ENCODE results near the gene COL1A2.
A peak's percentile ranks its signal among the peaks of the same experiment; 100 is the strongest.

COL1A2 gene

DNA sequence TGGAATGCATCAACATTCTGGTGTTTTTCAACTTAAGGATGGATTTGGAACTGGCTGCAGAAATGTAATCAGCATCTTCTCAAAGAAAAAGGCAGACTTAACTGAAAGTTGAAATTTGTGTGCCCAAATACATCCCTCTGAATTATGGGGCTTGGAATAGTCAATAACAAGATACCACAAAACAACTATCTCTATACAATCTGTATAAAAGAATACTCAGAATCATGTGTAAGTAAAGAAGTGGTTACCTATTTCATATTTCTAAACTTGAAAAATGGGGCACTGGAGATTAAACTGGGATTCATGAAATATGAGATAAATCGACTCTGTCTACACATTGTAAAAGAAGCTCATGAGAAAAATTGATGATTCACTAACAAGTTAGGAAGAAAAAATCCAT, 6.2 kb upstream of the COL1A2 start:
- H3K27me3 ChIP-seq (ENCODE audit: control insufficient read depth, insufficient read depth, low read length), result peaks cover 4% of the 10 kb centered on the region
- H3K36me3 ChIP-seq (ENCODE audit: control insufficient read depth, insufficient read depth, low read length), result no peaks in the 10 kb centered on the region
- no peaks in the 10 kb centered on the region for H3K4me1 ChIP-seq (ENCODE audit: control insufficient read depth, insufficient read depth, low read length)
- no peak overlapping the region for H3K4me3 ChIP-seq (ENCODE audit: low read length)
- H3K9me3 ChIP-seq (ENCODE audit: control insufficient read depth, low read length), result no peaks in the 10 kb centered on the region
- H3K9ac ChIP-seq (ENCODE audit: low read length), result no peak overlapping the region

- Histone ChIP-seq H3K4me3 (ENCODE audit: low read length) (no peak overlapping the region), H3K9me3 (ENCODE audit: control insufficient read depth, low read length) (no peaks in the 10 kb centered on the region), H3K9ac (ENCODE audit: low read length) (no peak overlapping the region), H3K27me3 (ENCODE audit: control insufficient read depth, insufficient read depth, low read length) (peaks cover 6% of the 10 kb centered on the region), H3K36me3 (ENCODE audit: control insufficient read depth, insufficient read depth, low read length) (no peaks in the 10 kb centered on the region), H3K4me1 (ENCODE audit: control insufficient read depth, insufficient read depth, low read length) (no peaks in the 10 kb centered on the region)
Measured at GRCh38 chr7:94389381-94389780, 5.3 kb upstream of the COL1A2 start.

- no peaks in the 10 kb centered on the region for H3K4me1 ChIP-seq (ENCODE audit: control insufficient read depth, insufficient read depth, low read length)
- H3K9me3 ChIP-seq (ENCODE audit: control insufficient read depth, low read length), result no peaks in the 10 kb centered on the region
- H3K36me3 ChIP-seq (ENCODE audit: control insufficient read depth, insufficient read depth, low read length), result no peaks in the 10 kb centered on the region
- peaks cover 14% of the 10 kb centered on the region for H3K27me3 ChIP-seq (ENCODE audit: control insufficient read depth, insufficient read depth, low read length)
- peak overlapping the region; percentile 53 for H3K9ac ChIP-seq (ENCODE audit: low read length)
- H3K4me3 ChIP-seq (ENCODE audit: low read length), result no peak overlapping the region
Measured at GRCh38 chr7:94391726-94392392, 2.8 kb upstream of the COL1A2 start.

GRCh38 chr7:94392393-94392786, 2.3 kb upstream of the COL1A2 start:
- Histone ChIP-seq H3K4me3 (ENCODE audit: low read length) (no peak overlapping the region), H3K36me3 (ENCODE audit: control insufficient read depth, insufficient read depth, low read length) (no peaks in the 10 kb centered on the region), H3K9ac (ENCODE audit: low read length) (no peak overlapping the region), H3K27me3 (ENCODE audit: control insufficient read depth, insufficient read depth, low read length) (peaks cover 14% of the 10 kb centered on the region), H3K4me1 (ENCODE audit: control insufficient read depth, insufficient read depth, low read length) (no peaks in the 10 kb centered on the region), H3K9me3 (ENCODE audit: control insufficient read depth, low read length) (no peaks in the 10 kb centered on the region)

DNA sequence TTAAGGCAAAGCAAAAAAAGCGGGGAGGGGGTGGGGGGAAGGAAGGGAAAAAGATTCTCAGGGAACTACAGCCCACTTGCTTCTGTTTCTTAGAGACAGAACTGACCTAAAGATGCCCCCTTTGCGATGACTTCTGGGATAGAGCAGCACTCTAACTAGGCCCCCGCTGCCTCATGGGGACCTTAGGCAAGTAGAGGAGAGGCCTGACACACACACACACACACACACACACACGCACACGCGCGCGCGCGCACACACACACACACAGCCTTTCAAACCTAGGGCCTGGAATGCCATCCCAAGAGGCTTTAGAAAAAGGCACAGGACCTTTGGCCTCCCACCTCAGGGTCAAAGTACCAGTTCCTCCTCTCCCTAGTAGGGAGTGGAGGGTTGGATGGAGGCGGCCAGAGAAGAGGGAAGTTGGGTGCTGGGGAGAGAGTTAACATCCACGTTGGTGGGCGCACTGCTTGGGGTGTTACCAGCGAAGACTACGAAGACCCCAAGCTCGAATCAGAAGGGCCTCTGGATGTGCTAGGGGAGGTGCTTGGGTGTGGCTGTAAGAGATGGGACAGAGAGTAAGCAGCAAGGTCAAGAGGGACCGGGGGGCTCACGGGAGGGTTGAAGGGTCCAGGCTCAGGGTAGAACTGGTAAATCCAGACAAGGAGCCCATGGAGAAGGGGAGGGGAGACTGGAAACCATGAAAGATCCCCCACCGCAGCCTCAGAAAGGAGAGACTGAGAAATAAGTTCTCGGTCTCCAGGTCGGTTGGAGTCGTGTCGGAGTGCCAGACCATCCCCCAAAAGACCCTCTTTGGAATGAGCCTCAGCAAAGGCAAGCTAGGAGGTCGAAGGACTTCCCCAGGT, 1.2 kb upstream of the COL1A2 start:
- Histone ChIP-seq H3K9ac (ENCODE audit: low read length) (peak overlapping the region; percentile 26), H3K9me3 (ENCODE audit: control insufficient read depth, low read length) (no peaks in the 10 kb centered on the region), H3K36me3 (ENCODE audit: control insufficient read depth, insufficient read depth, low read length) (no peaks in the 10 kb centered on the region), H3K27me3 (ENCODE audit: control insufficient read depth, insufficient read depth, low read length) (peaks cover 14% of the 10 kb centered on the region), H3K4me3 (ENCODE audit: low read length) (no peak overlapping the region), H3K4me1 (ENCODE audit: control insufficient read depth, insufficient read depth, low read length) (no peaks in the 10 kb centered on the region)

GRCh38 chr7:94394109-94394436, 622 bp upstream of the COL1A2 start:
- H3K9me3 ChIP-seq (ENCODE audit: control insufficient read depth, low read length), result no peaks in the 10 kb centered on the region
- peaks cover 14% of the 10 kb centered on the region for H3K27me3 ChIP-seq (ENCODE audit: control insufficient read depth, insufficient read depth, low read length)
- H3K36me3 ChIP-seq (ENCODE audit: control insufficient read depth, insufficient read depth, low read length), result no peaks in the 10 kb centered on the region
- H3K4me1 ChIP-seq (ENCODE audit: control insufficient read depth, insufficient read depth, low read length), result no peaks in the 10 kb centered on the region
- H3K9ac ChIP-seq (ENCODE audit: low read length), result peak overlapping the region; percentile 26
- H3K4me3 ChIP-seq (ENCODE audit: low read length), result no peak overlapping the region

GRCh38 chr7:94395141-94396036, 694 bp downstream of the COL1A2 start:
- H3K9me3 ChIP-seq (ENCODE audit: control insufficient read depth, low read length), result no peaks in the 10 kb centered on the region
- H3K4me3 ChIP-seq (ENCODE audit: low read length), result peak overlapping the region; percentile 29
- peaks cover 14% of the 10 kb centered on the region for H3K27me3 ChIP-seq (ENCODE audit: control insufficient read depth, insufficient read depth, low read length)
- peak overlapping the region; percentile 64 for H3K9ac ChIP-seq (ENCODE audit: low read length)
- H3K4me1 ChIP-seq (ENCODE audit: control insufficient read depth, insufficient read depth, low read length), result no peaks in the 10 kb centered on the region
- no peaks in the 10 kb centered on the region for H3K36me3 ChIP-seq (ENCODE audit: control insufficient read depth, insufficient read depth, low read length)

DNA sequence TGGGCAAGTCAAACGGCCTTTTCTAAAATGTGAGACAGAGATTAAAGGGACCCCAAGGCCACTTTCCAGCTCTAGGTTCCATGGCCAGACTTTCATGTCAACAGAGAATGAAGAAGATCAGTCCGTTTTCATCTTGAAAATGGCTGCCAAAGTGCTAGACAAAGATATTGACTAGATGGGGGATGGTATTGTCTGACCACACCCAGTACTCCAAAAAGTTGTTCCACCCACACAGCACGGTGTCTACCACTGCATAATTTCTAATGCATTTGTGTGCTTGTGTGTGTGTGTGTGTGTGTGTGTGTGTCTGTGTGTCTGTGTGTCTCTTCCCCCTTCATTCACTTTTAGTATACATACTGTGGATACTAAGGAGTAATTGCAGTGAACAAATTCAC, 1.3 kb downstream of the COL1A2 start:
- peak overlapping the region; percentile 64 for H3K9ac ChIP-seq (ENCODE audit: low read length)
- H3K4me1 ChIP-seq (ENCODE audit: control insufficient read depth, insufficient read depth, low read length), result no peaks in the 10 kb centered on the region
- no peaks in the 10 kb centered on the region for H3K36me3 ChIP-seq (ENCODE audit: control insufficient read depth, insufficient read depth, low read length)
- peaks cover 14% of the 10 kb centered on the region for H3K27me3 ChIP-seq (ENCODE audit: control insufficient read depth, insufficient read depth, low read length)
- H3K9me3 ChIP-seq (ENCODE audit: control insufficient read depth, low read length), result no peaks in the 10 kb centered on the region
- H3K4me3 ChIP-seq (ENCODE audit: low read length), result no peak overlapping the region

DNA sequence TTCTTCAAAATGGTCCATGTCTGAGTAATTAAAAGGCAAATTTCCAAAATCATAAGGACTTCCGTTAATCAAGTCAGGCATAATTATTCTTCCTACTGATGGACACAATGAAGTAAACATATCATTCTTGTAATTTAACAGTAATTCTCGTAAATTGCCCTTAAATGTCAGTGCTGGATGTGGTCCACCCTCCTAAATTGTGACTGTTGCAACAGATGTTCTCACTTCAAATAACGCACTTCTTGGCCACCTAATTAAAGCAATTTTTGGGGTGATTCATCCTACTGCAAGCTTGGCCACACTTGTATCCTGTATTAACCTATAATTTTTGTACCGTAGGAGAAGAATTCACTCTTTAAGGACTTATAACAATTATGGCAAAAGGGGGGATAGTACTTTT, 1.9 kb downstream of the COL1A2 start:
- Histone ChIP-seq H3K27me3 (ENCODE audit: control insufficient read depth, insufficient read depth, low read length) (peaks cover 14% of the 10 kb centered on the region), H3K9me3 (ENCODE audit: control insufficient read depth, low read length) (no peaks in the 10 kb centered on the region), H3K4me3 (ENCODE audit: low read length) (no peak overlapping the region), H3K36me3 (ENCODE audit: control insufficient read depth, insufficient read depth, low read length) (no peaks in the 10 kb centered on the region), H3K4me1 (ENCODE audit: control insufficient read depth, insufficient read depth, low read length) (no peaks in the 10 kb centered on the region), H3K9ac (ENCODE audit: low read length) (peak overlapping the region; percentile 64)

DNA sequence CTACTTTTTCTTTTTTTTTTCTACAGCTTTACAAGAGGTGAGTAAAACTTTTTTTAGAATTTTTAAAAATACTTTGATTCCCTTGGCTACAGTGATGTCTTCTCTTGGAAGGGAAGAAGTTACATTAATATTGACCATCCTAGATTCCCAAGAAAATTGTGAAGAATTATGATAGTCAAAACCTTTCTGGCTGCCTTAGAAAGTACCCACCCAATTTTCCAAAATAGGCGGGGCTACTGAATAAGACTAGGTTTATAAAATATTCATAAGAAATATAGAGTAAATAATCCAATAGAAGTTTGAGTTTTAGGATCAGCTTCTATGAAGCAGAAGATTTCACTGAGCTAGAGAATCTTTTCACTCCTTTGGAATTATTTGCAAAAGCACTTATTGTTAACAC, 3.0 kb downstream of the COL1A2 start:
- H3K27me3 ChIP-seq (ENCODE audit: control insufficient read depth, insufficient read depth, low read length), result peaks cover 14% of the 10 kb centered on the region
- no peak overlapping the region for H3K9ac ChIP-seq (ENCODE audit: low read length)
- no peaks in the 10 kb centered on the region for H3K9me3 ChIP-seq (ENCODE audit: control insufficient read depth, low read length)
- H3K4me1 ChIP-seq (ENCODE audit: control insufficient read depth, insufficient read depth, low read length), result no peaks in the 10 kb centered on the region
- no peaks in the 10 kb centered on the region for H3K36me3 ChIP-seq (ENCODE audit: control insufficient read depth, insufficient read depth, low read length)
- H3K4me3 ChIP-seq (ENCODE audit: low read length), result no peak overlapping the region

GRCh38 chr7:94398841-94399240, 4.1 kb downstream of the COL1A2 start:
- Histone ChIP-seq H3K27me3 (ENCODE audit: control insufficient read depth, insufficient read depth, low read length) (peaks cover 7% of the 10 kb centered on the region), H3K9me3 (ENCODE audit: control insufficient read depth, low read length) (no peaks in the 10 kb centered on the region), H3K9ac (ENCODE audit: low read length) (no peak overlapping the region), H3K4me3 (ENCODE audit: low read length) (no peak overlapping the region), H3K4me1 (ENCODE audit: control insufficient read depth, insufficient read depth, low read length) (no peaks in the 10 kb centered on the region), H3K36me3 (ENCODE audit: control insufficient read depth, insufficient read depth, low read length) (no peaks in the 10 kb centered on the region)

- Histone ChIP-seq H3K9me3 (ENCODE audit: control insufficient read depth, low read length) (no peaks in the 10 kb centered on the region), H3K36me3 (ENCODE audit: control insufficient read depth, insufficient read depth, low read length) (no peaks in the 10 kb centered on the region), H3K4me3 (ENCODE audit: low read length) (no peak overlapping the region), H3K9ac (ENCODE audit: low read length) (no peak overlapping the region), H3K27me3 (ENCODE audit: control insufficient read depth, insufficient read depth, low read length) (peaks cover 4% of the 10 kb centered on the region), H3K4me1 (ENCODE audit: control insufficient read depth, insufficient read depth, low read length) (no peaks in the 10 kb centered on the region)
Measured at GRCh38 chr7:94400022-94400421, 5.3 kb downstream of the COL1A2 start.
